Neuronal stem cell (in vitro differentiated cells): Measurements from ENCODE around the gene FADS3.

ENCODE experiments used
- DNase-seq: peaks from one replicate; pipeline ENCODE4 v3.0.0-alpha.2; 2013; ENCODE audit warnings: low spot score
- H2AFZ ChIP-seq: one replicate; pipeline ENCODE4 v1.6.1; 2013; ENCODE audit warnings: mild to moderate bottlenecking, low read length, inconsistent platforms
- H2AK5ac ChIP-seq: 2 replicates; pipeline ENCODE4 v1.6.1; 2013; ENCODE audit warnings: low read depth, mild to moderate bottlenecking, inconsistent platforms, low read length, moderate library complexity, mixed read lengths
- H2BK120ac ChIP-seq: 2 replicates; pipeline ENCODE4 v1.6.1; 2013; ENCODE audit warnings: low read depth, mild to moderate bottlenecking, inconsistent platforms, low read length, moderate library complexity, mixed read lengths
- H2BK12ac ChIP-seq: one replicate; pipeline ENCODE4 v1.6.1; 2013; ENCODE audit warnings: low read length, inconsistent platforms
- H2BK15ac ChIP-seq: 2 replicates; pipeline ENCODE4 v1.6.1; 2013; ENCODE audit warnings: mild to moderate bottlenecking, low read length, inconsistent platforms, mixed read lengths
- H2BK5ac ChIP-seq: one replicate; pipeline ENCODE4 v1.6.1; 2013; ENCODE audit warnings: inconsistent platforms, mild to moderate bottlenecking, low read length, moderate library complexity
- H3K14ac ChIP-seq: one replicate; pipeline ENCODE4 v1.6.1; 2013; ENCODE audit warnings: low read length, inconsistent platforms
- H3K18ac ChIP-seq: 2 replicates; pipeline ENCODE4 v1.6.1; 2013; ENCODE audit warnings: low read length, inconsistent platforms
- H3K23ac ChIP-seq: 2 replicates; pipeline ENCODE4 v1.6.1; 2013; ENCODE audit warnings: low read depth, mild to moderate bottlenecking, mixed read lengths, low read length, inconsistent platforms; ENCODE audit not compliant: poor library complexity
- H3K27ac ChIP-seq: replicated peaks from 3 replicates; pipeline ENCODE4 v1.5.1; 2013; ENCODE audit warnings: low read length, inconsistent platforms
- H3K27me3 ChIP-seq, 3 experiments: 2 replicates each; pipeline ENCODE4 v1.6.1; 2013; ENCODE audit warnings: low read length in 3 of 3, mild to moderate bottlenecking in 2 of 3, inconsistent platforms in 1 of 3, low read depth in 1 of 3, mixed read lengths in 1 of 3, moderate library complexity in 1 of 3; ENCODE audit not compliant: control insufficient read depth in 3 of 3, insufficient read depth in 3 of 3
- H3K36me3 ChIP-seq, 2 donors: replicated peaks in 1 of 2; 2 replicates each; pipeline ENCODE4 v1.6.1; 2013; ENCODE audit warnings: low read length in 2 of 2; ENCODE audit not compliant: control insufficient read depth in 2 of 2, insufficient read depth in 2 of 2
- H3K4ac ChIP-seq: 2 replicates; pipeline ENCODE4 v1.6.1; 2013; ENCODE audit warnings: inconsistent platforms, mild to moderate bottlenecking, low read length, moderate library complexity
- H3K4me1 ChIP-seq, 2 donors: 1 replicate in 1 of 2; 2 replicates in 1 of 2; pipeline ENCODE4 v1.6.1; 2013; ENCODE audit warnings: low read length in 2 of 2, low read depth in 1 of 2; ENCODE audit not compliant: control insufficient read depth in 2 of 2, insufficient read depth in 1 of 2
- H3K4me2 ChIP-seq: one replicate; pipeline ENCODE4 v1.6.1; 2013; ENCODE audit warnings: mild to moderate bottlenecking, low read length, inconsistent platforms; ENCODE audit not compliant: insufficient read depth, poor library complexity, severe bottlenecking
- H3K4me3 ChIP-seq, 2 donors: 2 replicates each; pipeline ENCODE4 v1.5.1; 2013; ENCODE audit warnings: low read length in 2 of 2, mild to moderate bottlenecking in 2 of 2, inconsistent platforms in 1 of 2, moderate library complexity in 1 of 2
- H3K79me1 ChIP-seq: one replicate; pipeline ENCODE4 v1.6.1; 2013; ENCODE audit warnings: low read depth, mild to moderate bottlenecking, inconsistent platforms, low read length, moderate library complexity
- H3K9ac ChIP-seq: one replicate; pipeline ENCODE4 v1.6.1; 2013; ENCODE audit warnings: mild to moderate bottlenecking, low read depth, low read length, inconsistent platforms; ENCODE audit not compliant: poor library complexity
- H3K9me3 ChIP-seq, 2 donors: replicated peaks in 1 of 2; 2 replicates each; pipeline versions ENCODE3 to v1.6.1; 2013; ENCODE audit warnings: low read length in 2 of 2, mild to moderate bottlenecking in 2 of 2, inconsistent platforms in 1 of 2, low read depth in 1 of 2, mixed read lengths in 1 of 2, moderate library complexity in 1 of 2; ENCODE audit not compliant: control insufficient read depth in 2 of 2, insufficient read depth in 1 of 2
- H4K8ac ChIP-seq: one replicate; pipeline ENCODE4 v1.6.1; 2013; ENCODE audit warnings: low read depth, mild to moderate bottlenecking, inconsistent platforms, low read length, moderate library complexity
- H4K91ac ChIP-seq: one replicate; pipeline ENCODE4 v1.6.1; 2013; ENCODE audit warnings: low read length, low read depth, mild to moderate bottlenecking, inconsistent platforms; ENCODE audit not compliant: poor library complexity
- WGBS, 2 donors: extraction: QIAGEN DNeasy Blood & Tissue Kit; methylation state at CpG; one replicate each; pipeline ENCODE4 v1.1.7; 2013; ENCODE audit warnings: missing lambda C conversion rate in 2 of 2, mixed read lengths in 1 of 2; ENCODE audit not compliant: insufficient read length in 2 of 2, insufficient replicate concordance in 1 of 2; ENCODE audit errors: extremely low coverage in 2 of 2; 5-methylcytosine and 5-hydroxymethylcytosine counted together

The FADS3 gene

GRCh38 chr11:61889831-61890230, 1.5 kb downstream of the FADS3 start:
- Histone ChIP-seq H3K4ac (no peak overlapping the region), H3K23ac (no peak overlapping the region), H3K36me3 (no peaks in the 10 kb centered on the region), H3K9me3 (peaks cover 2 to 9% of the 10 kb centered on the region in 2 donors), H2BK5ac (no peak overlapping the region), H3K27ac (no peak overlapping the region), H4K91ac (no peak overlapping the region), H3K4me2 (no peak overlapping the region), H3K9ac (no peak overlapping the region), H2BK12ac (no peak overlapping the region), H2AFZ (no peak overlapping the region), H3K4me1 (peaks cover 10% of the 10 kb centered on the region in 2 donors), H3K79me1 (no peaks in the 10 kb centered on the region), H3K27me3 (peaks cover 0 to 19% (median 0%) of the 10 kb centered on the region in 3 experiments), H2BK15ac (no peak overlapping the region), H3K14ac (no peak overlapping the region), H2AK5ac (no peak overlapping the region), H4K8ac (no peak overlapping the region), H3K18ac (no peak overlapping the region), H3K4me3 (no peak overlapping the region), H2BK120ac (no peak overlapping the region)
- DNase-seq, result no peak
- no CpG with 5 or more reads among the region's 10 CpGs for WGBS, 2 donors

DNA sequence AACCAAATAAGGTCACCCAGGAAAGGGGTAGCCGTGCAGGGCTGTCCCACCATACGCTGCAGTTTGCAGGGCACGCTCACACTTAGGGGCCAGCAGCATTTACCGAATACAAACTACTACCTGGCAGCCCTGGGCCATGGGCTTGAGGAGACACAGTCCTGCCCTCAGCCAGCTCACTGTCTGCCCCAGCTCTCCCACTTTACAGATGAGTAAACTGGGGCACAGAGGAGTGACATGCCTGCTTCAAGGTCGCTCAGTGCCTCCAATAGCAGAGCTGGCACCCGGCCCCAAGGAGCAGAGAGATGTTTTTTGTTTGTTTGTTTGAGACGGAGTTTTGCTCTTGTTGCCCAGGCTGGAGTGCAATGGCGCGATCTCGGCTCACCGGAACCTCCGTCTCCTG, 2.8 kb downstream of the FADS3 start:
- Histone ChIP-seq H2BK12ac (no peak overlapping the region), H3K36me3 (no peaks in the 10 kb centered on the region), H2AFZ (no peak overlapping the region), H4K8ac (no peak overlapping the region), H3K79me1 (no peaks in the 10 kb centered on the region), H3K9me3 (peaks cover 2 to 9% of the 10 kb centered on the region in 2 donors), H2AK5ac (no peak overlapping the region), H3K14ac (no peak overlapping the region), H2BK15ac (no peak overlapping the region), H3K18ac (no peak overlapping the region), H3K23ac (no peak overlapping the region), H3K27ac (no peak overlapping the region), H3K9ac (no peak overlapping the region), H3K4me2 (no peak overlapping the region), H2BK120ac (peak overlapping the region; percentile 33), H3K4ac (no peak overlapping the region), H4K91ac (no peak overlapping the region), H3K4me1 (peaks cover 10% of the 10 kb centered on the region in 2 donors), H2BK5ac (no peak overlapping the region), H3K4me3 (no peak overlapping the region), H3K27me3 (peaks cover 0 to 19% (median 0%) of the 10 kb centered on the region in 3 experiments)
- DNase-seq, result no peak
- WGBS, 2 donors, result no CpG with 5 or more reads among the region's 12 CpGs

GRCh38 chr11:61887839-61888494, 3.4 kb downstream of the FADS3 start:
- no CpG with 5 or more reads among the region's 7 CpGs for WGBS, 2 donors
- H3K18ac ChIP-seq, result no peak overlapping the region
- no peak overlapping the region for H3K23ac ChIP-seq

GRCh38 chr11:61886643-61887042, 4.7 kb downstream of the FADS3 start:
- Histone ChIP-seq H3K4me1 (peaks cover 7 to 10% of the 10 kb centered on the region in 2 donors), H3K18ac (no peak overlapping the region), H4K91ac (no peak overlapping the region), H3K4ac (no peak overlapping the region), H3K9ac (no peak overlapping the region), H2BK15ac (no peak overlapping the region), H4K8ac (no peak overlapping the region), H3K9me3 (peaks cover 2 to 9% of the 10 kb centered on the region in 2 donors), H2AFZ (no peak overlapping the region), H3K4me2 (no peak overlapping the region), H3K14ac (no peak overlapping the region), H2BK5ac (no peak overlapping the region), H3K27ac (no peak overlapping the region), H2BK12ac (no peak overlapping the region), H3K36me3 (no peaks in the 10 kb centered on the region), H2BK120ac (no peak overlapping the region), H2AK5ac (no peak overlapping the region), H3K23ac (no peak overlapping the region), H3K79me1 (no peaks in the 10 kb centered on the region), H3K27me3 (peaks cover 0 to 11% (median 0%) of the 10 kb centered on the region in 3 experiments), H3K4me3 (no peak overlapping the region)
- no CpG with 5 or more reads among the region's 3 CpGs for WGBS, 2 donors
- no peak for DNase-seq

More at GRCh38 chr11:61887839-61888494, 3.4 kb downstream of the FADS3 start:
- H3K36me3 ChIP-seq, result no peaks in the 10 kb centered on the region
- no peak overlapping the region for H2AK5ac ChIP-seq
- H3K27me3 ChIP-seq, result peaks cover 0 to 17% (median 0%) of the 10 kb centered on the region in 3 experiments
- H3K27ac ChIP-seq, result no peak overlapping the region
- no peak overlapping the region for H2AFZ ChIP-seq
- no peak overlapping the region for H3K14ac ChIP-seq
- H2BK120ac ChIP-seq, result peak overlapping the region; percentile 33
- H4K8ac ChIP-seq, result no peak overlapping the region
- no peak overlapping the region for H2BK5ac ChIP-seq
- H3K9me3 ChIP-seq, result peaks cover 2 to 9% of the 10 kb centered on the region in 2 donors
- H3K4me3 ChIP-seq, result no peak overlapping the region
- H3K79me1 ChIP-seq, result no peaks in the 10 kb centered on the region
- H3K4ac ChIP-seq, result no peak overlapping the region
- H3K4me1 ChIP-seq, result peaks cover 10% of the 10 kb centered on the region in 2 donors
- no peak for DNase-seq
- H4K91ac ChIP-seq, result no peak overlapping the region
- no peak overlapping the region for H2BK15ac ChIP-seq
- H3K4me2 ChIP-seq, result no peak overlapping the region
- no peak overlapping the region for H2BK12ac ChIP-seq
- H3K9ac ChIP-seq, result no peak overlapping the region
